Activated naive CD4-positive, alpha-beta T cell treated with anti-CD3 and anti-CD28 coated beads, Interleukin-2, amount 50 U/mL, for 24 hours (primary cell): ENCODE results near the gene MARK3.

ENCODE experiments used
- H3K27ac Mint-ChIP-seq: one replicate; pipeline ENCODE4 v1.8.0; 2021; ENCODE audit warnings: mild to moderate bottlenecking, mixed read lengths
- H3K27me3 Mint-ChIP-seq: one replicate; pipeline ENCODE4 v1.8.0; 2021; ENCODE audit warnings: mixed read lengths
- H3K36me3 Mint-ChIP-seq: one replicate; pipeline ENCODE4 v1.8.0; 2021; ENCODE audit warnings: mixed read lengths
- H3K4me1 Mint-ChIP-seq: one replicate; pipeline ENCODE4 v1.8.0; 2021; ENCODE audit warnings: mixed read lengths
- H3K4me3 Mint-ChIP-seq: one replicate; pipeline ENCODE4 v1.8.0; 2021; ENCODE audit warnings: mild to moderate bottlenecking, mixed read lengths
- H3K9me3 Mint-ChIP-seq: one replicate; pipeline ENCODE4 v1.8.0; 2021; ENCODE audit warnings: mixed read lengths

Gene MARK3

GRCh38 chr14:103384450-103385151 is 614 bp upstream of the MARK3 start:
- Mint-ChIP-seq H3K4me1 (peaks cover 30% of the 10 kb centered on the region), H3K27me3 (no peaks in the 10 kb centered on the region), H3K4me3 (peak overlapping the region; percentile 96), H3K36me3 (no peaks in the 10 kb centered on the region), H3K27ac (peak overlapping the region; percentile 91), H3K9me3 (no peaks in the 10 kb centered on the region)

DNA sequence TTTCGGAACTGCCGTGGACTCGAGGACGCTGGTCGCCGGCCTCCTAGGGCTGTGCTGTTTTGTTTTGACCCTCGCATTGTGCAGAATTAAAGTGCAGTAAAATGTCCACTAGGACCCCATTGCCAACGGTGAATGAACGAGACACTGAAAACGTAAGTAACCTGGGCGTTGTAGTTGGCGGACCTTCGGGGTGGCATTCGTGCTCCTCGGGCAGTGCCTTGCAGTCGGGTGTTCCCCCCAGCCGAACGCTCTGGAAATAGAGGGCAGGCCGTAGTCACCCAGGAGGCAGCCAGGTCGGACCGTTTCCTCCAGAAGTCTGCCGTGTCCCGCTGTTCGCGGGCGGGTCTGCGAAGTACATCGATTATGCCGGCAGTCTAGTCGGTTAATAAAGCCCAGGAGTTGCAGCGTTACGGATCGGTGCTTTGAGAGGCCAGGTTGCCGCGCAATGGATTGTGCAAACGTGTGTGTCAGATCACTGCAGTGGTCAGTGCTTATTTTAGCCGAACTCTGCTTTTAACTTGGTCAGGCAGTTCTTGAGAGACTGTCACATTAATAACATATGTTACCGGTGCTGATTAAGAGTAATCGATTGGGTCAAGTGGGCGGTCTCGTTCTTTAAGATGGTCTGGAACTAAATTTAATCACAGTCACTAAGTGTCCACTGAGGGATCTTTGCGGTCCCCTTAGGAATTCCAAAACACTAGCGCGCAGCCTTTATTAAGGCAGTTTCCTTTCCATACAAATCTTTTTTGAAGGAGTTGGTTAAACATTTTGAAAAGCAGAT is 906 bp downstream of the MARK3 start:
- Mint-ChIP-seq H3K4me1 (peaks cover 40% of the 10 kb centered on the region), H3K4me3 (peak overlapping the region; percentile 94), H3K27me3 (no peaks in the 10 kb centered on the region), H3K27ac (peak overlapping the region; percentile 93), H3K36me3 (no peaks in the 10 kb centered on the region), H3K9me3 (no peaks in the 10 kb centered on the region)

- Mint-ChIP-seq H3K27ac (peak overlapping the region; percentile 93), H3K9me3 (no peaks in the 10 kb centered on the region), H3K27me3 (no peaks in the 10 kb centered on the region), H3K4me3 (peak overlapping the region; percentile 94), H3K4me1 (peaks cover 41% of the 10 kb centered on the region), H3K36me3 (no peaks in the 10 kb centered on the region)
Observed at GRCh38 chr14:103386713-103387329, 1.6 kb downstream of the MARK3 start.

GRCh38 chr14:103388664-103389063 is 3.4 kb downstream of the MARK3 start:
- Mint-ChIP-seq H3K27me3 (no peaks in the 10 kb centered on the region), H3K27ac (peak overlapping the region; percentile 73), H3K36me3 (no peaks in the 10 kb centered on the region), H3K9me3 (no peaks in the 10 kb centered on the region), H3K4me3 (peak overlapping the region; percentile 79), H3K4me1 (peaks cover 52% of the 10 kb centered on the region)

- H3K27me3 Mint-ChIP-seq = no peaks in the 10 kb centered on the region
- H3K9me3 Mint-ChIP-seq = no peaks in the 10 kb centered on the region
- no peak overlapping the region for H3K4me3 Mint-ChIP-seq
- H3K27ac Mint-ChIP-seq = no peak overlapping the region
- H3K4me1 Mint-ChIP-seq = peaks cover 63% of the 10 kb centered on the region
- H3K36me3 Mint-ChIP-seq = no peaks in the 10 kb centered on the region
Observed at GRCh38 chr14:103390605-103391004, 5.4 kb downstream of the MARK3 start.

DNA sequence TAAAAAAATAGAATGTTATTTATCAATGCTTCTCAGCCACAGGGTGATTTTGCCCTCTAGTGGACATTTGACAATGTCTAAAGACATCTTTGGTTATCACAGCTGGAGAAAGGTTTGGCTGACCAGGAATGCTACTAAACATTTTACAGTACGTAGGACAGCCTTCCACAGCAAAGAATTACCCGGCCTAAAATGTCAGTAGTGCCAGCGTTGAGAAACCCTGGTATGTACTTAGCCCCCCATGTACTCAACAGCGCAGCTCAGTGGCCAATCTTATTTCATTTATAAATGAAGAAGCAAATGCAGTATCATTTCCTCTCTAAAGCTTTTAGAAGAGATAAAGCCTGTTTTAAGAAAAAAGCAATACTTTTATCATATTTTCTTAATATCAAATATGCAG is 5.8 kb downstream of the MARK3 start:
- Mint-ChIP-seq H3K36me3 (no peaks in the 10 kb centered on the region), H3K9me3 (no peaks in the 10 kb centered on the region), H3K27ac (no peak overlapping the region), H3K4me1 (peaks cover 68% of the 10 kb centered on the region), H3K4me3 (no peak overlapping the region), H3K27me3 (no peaks in the 10 kb centered on the region)

- H3K27me3 Mint-ChIP-seq = no peaks in the 10 kb centered on the region
- peaks cover 73% of the 10 kb centered on the region for H3K4me1 Mint-ChIP-seq
- H3K36me3 Mint-ChIP-seq = no peaks in the 10 kb centered on the region
- H3K9me3 Mint-ChIP-seq = no peaks in the 10 kb centered on the region
- H3K4me3 Mint-ChIP-seq = no peak overlapping the region
- H3K27ac Mint-ChIP-seq = no peak overlapping the region
Observed at GRCh38 chr14:103392106-103392505, 6.9 kb downstream of the MARK3 start.

GRCh38 chr14:103392572-103392971 is 7.4 kb downstream of the MARK3 start:
- H3K27me3 Mint-ChIP-seq = no peaks in the 10 kb centered on the region
- H3K4me3 Mint-ChIP-seq = no peak overlapping the region
- H3K9me3 Mint-ChIP-seq = no peaks in the 10 kb centered on the region
- H3K36me3 Mint-ChIP-seq = no peaks in the 10 kb centered on the region
- H3K4me1 Mint-ChIP-seq = peaks cover 73% of the 10 kb centered on the region
- no peak overlapping the region for H3K27ac Mint-ChIP-seq

DNA sequence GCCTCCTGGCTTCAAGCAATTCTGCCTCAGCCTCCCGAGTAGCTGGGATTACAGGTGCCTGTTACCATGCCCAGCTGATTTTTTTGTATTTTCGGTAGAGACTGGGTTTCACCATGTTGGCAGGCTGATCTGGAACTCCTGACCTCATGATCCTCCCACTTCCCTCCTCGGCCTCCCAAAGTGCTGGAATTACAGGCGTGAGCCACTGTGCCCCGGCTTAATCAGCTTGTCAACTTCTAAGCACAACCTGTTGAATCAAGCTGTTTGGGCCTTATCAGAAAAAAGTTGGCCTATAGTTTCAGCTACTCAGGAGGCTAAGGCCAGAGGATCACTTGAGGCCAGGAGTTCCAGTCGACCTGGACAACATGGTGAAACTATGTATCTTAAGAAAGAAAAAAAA is 7.9 kb downstream of the MARK3 start:
- Mint-ChIP-seq H3K36me3 (no peaks in the 10 kb centered on the region), H3K4me3 (no peak overlapping the region), H3K27me3 (no peaks in the 10 kb centered on the region), H3K27ac (no peak overlapping the region), H3K9me3 (no peaks in the 10 kb centered on the region), H3K4me1 (peaks cover 73% of the 10 kb centered on the region)

GRCh38 chr14:103393676-103394626 is 8.7 kb downstream of the MARK3 start:
- H3K36me3 Mint-ChIP-seq = no peaks in the 10 kb centered on the region
- H3K27me3 Mint-ChIP-seq = no peaks in the 10 kb centered on the region
- H3K4me3 Mint-ChIP-seq = peak overlapping the region; percentile 59
- peak overlapping the region; percentile 68 for H3K27ac Mint-ChIP-seq
- peaks cover 73% of the 10 kb centered on the region for H3K4me1 Mint-ChIP-seq
- H3K9me3 Mint-ChIP-seq = no peaks in the 10 kb centered on the region

GRCh38 chr14:103395244-103395643 is 10.0 kb downstream of the MARK3 start:
- no peaks in the 10 kb centered on the region for H3K36me3 Mint-ChIP-seq
- H3K4me3 Mint-ChIP-seq = peak overlapping the region; percentile 81
- no peaks in the 10 kb centered on the region for H3K9me3 Mint-ChIP-seq
- peaks cover 76% of the 10 kb centered on the region for H3K4me1 Mint-ChIP-seq
- H3K27me3 Mint-ChIP-seq = no peaks in the 10 kb centered on the region
- H3K27ac Mint-ChIP-seq = peak overlapping the region; percentile 63

GRCh38 chr14:103396463-103396862 is 11.2 kb downstream of the MARK3 start:
- Mint-ChIP-seq H3K27ac (peak overlapping the region; percentile 55), H3K9me3 (no peaks in the 10 kb centered on the region), H3K27me3 (no peaks in the 10 kb centered on the region), H3K4me3 (peak overlapping the region; percentile 55), H3K36me3 (no peaks in the 10 kb centered on the region), H3K4me1 (peaks cover 80% of the 10 kb centered on the region)

DNA sequence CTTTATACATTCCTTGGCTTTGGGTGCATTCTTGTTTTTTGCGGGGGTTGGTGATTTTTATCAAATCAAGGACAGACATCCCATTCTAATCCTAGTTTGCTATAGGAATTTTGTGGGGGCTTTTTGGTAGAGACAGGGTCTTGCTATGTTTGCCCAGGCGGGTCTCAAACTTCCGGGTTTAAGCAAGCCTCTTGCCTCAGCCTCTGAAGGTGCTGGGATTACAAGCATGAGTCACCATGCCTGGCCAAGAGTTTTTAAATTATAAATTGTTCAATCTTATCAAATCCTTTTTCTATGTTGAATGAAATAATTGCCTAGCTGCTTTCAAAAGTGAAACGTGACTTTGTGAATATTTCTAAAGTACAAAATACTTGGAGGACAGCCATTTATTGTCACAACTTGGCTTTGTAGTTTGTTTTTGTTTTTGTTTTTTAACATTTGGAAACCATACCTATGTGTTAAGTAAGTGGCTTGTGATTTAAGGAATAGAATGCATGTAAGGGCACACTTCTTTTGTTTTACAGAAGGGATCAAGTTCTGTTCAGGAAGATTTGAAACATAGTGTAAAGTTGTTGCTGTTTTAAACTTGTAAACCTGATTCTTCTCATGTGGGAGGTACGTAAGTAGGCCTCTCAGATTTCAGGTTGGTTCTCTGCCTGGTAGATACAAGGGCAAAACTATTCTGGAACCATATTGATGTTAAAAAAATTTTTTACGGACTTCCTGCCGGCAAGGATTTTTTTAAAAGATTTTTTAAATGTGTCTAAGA is 13.4 kb downstream of the MARK3 start:
- no peaks in the 10 kb centered on the region for H3K9me3 Mint-ChIP-seq
- H3K27me3 Mint-ChIP-seq = no peaks in the 10 kb centered on the region
- peaks cover 87% of the 10 kb centered on the region for H3K4me1 Mint-ChIP-seq
- H3K36me3 Mint-ChIP-seq = no peaks in the 10 kb centered on the region
- H3K27ac Mint-ChIP-seq = peak overlapping the region; percentile 55
- peak overlapping the region; percentile 31 for H3K4me3 Mint-ChIP-seq

DNA sequence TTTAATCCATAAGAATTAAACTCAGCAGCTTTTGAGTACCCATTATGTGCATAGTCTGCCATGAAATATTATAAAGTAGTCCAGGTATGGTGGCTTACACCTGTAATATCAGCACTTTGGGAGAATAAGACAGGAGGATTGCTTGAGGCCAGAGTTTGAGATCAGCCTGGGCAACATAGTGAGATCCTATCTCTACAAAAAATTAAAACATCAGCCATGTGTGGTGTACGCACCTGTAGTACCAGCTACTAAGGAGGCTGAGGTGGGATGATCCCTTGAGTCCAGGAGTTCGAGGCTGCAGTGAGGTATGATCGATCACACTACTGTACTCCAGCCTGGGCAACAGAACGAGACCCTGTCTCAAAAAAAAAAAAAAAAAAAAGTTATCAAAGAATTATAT is 15.3 kb downstream of the MARK3 start:
- no peak overlapping the region for H3K4me3 Mint-ChIP-seq

More for the DNA sequence above, 15.3 kb downstream of the MARK3 start:
- Mint-ChIP-seq H3K27me3 (no peaks in the 10 kb centered on the region), H3K9me3 (no peaks in the 10 kb centered on the region), H3K27ac (peak overlapping the region; percentile 61), H3K4me1 (peaks cover 80% of the 10 kb centered on the region), H3K36me3 (no peaks in the 10 kb centered on the region)
